Measurements from ENCODE around the gene RUVBL2.

The RUVBL2 gene

GRCh38 chr19:48999481-49000325 is 6.0 kb downstream of the RUVBL2 start:
- Histone ChIP-seq H3K9ac (ENCODE audit: low read depth in 1 of 2, low read length in 2 of 2) (no peak overlapping the region), H3K9me3 (ENCODE audit: control insufficient read depth in 1 of 2, low read length in 2 of 2) (no peaks in the 10 kb centered on the region), H3K36me3 (ENCODE audit: control insufficient read depth in 1 of 2, insufficient read depth in 2 of 2, low read length in 2 of 2) (peaks cover 7 to 24% of the 10 kb centered on the region in 2 donors), H3K4me1 (ENCODE audit: control insufficient read depth in 1 of 2, insufficient read depth in 2 of 2, low read length in 2 of 2) (peaks cover 4 to 5% of the 10 kb centered on the region in 2 donors), H3K4me3 (ENCODE audit: low read depth in 1 of 2, low read length in 2 of 2) (no peak overlapping the region), H3K27ac (ENCODE audit: low read depth, low read length) (no peak overlapping the region), H3K27me3 (ENCODE audit: control insufficient read depth in 1 of 2, insufficient read depth in 2 of 2, low read length in 2 of 2) (no peaks in the 10 kb centered on the region)

- Histone ChIP-seq H3K9ac (ENCODE audit: low read depth in 1 of 2, low read length in 2 of 2) (no peak overlapping the region), H3K4me1 (ENCODE audit: control insufficient read depth in 1 of 2, insufficient read depth in 2 of 2, low read length in 2 of 2) (no peaks in the 10 kb centered on the region), H3K27me3 (ENCODE audit: control insufficient read depth in 1 of 2, insufficient read depth in 2 of 2, low read length in 2 of 2) (no peaks in the 10 kb centered on the region), H3K27ac (ENCODE audit: low read depth, low read length) (no peak overlapping the region), H3K4me3 (ENCODE audit: low read depth in 1 of 2, low read length in 2 of 2) (no peak overlapping the region), H3K9me3 (ENCODE audit: control insufficient read depth in 1 of 2, low read length in 2 of 2) (no peaks in the 10 kb centered on the region), H3K36me3 (ENCODE audit: control insufficient read depth in 1 of 2, insufficient read depth in 2 of 2, low read length in 2 of 2) (peaks cover 20 to 49% of the 10 kb centered on the region in 2 donors)
Observed at GRCh38 chr19:49004133-49004532, 10.4 kb downstream of the RUVBL2 start.

- no peak overlapping the region for H3K27ac ChIP-seq (ENCODE audit: low read depth, low read length)
- peaks cover 24 to 53% of the 10 kb centered on the region in 2 donors for H3K36me3 ChIP-seq (ENCODE audit: control insufficient read depth in 1 of 2, insufficient read depth in 2 of 2, low read length in 2 of 2)
- no peak overlapping the region for H3K4me3 ChIP-seq (ENCODE audit: low read depth in 1 of 2, low read length in 2 of 2)
Observed at GRCh38 chr19:49004964-49005614, 11.4 kb downstream of the RUVBL2 start.

GRCh38 chr19:49006905-49007304 is 13.2 kb downstream of the RUVBL2 start:
- Histone ChIP-seq H3K27ac (ENCODE audit: low read depth, low read length) (no peak overlapping the region), H3K4me1 (ENCODE audit: control insufficient read depth in 1 of 2, insufficient read depth in 2 of 2, low read length in 2 of 2) (no peaks in the 10 kb centered on the region), H3K9me3 (ENCODE audit: control insufficient read depth in 1 of 2, low read length in 2 of 2) (no peaks in the 10 kb centered on the region), H3K36me3 (ENCODE audit: control insufficient read depth in 1 of 2, insufficient read depth in 2 of 2, low read length in 2 of 2) (peaks cover 36 to 70% of the 10 kb centered on the region in 2 donors), H3K4me3 (ENCODE audit: low read depth in 1 of 2, low read length in 2 of 2) (no peak overlapping the region), H3K27me3 (ENCODE audit: control insufficient read depth in 1 of 2, insufficient read depth in 2 of 2, low read length in 2 of 2) (no peaks in the 10 kb centered on the region), H3K9ac (ENCODE audit: low read depth in 1 of 2, low read length in 2 of 2) (no peak overlapping the region)

More at GRCh38 chr19:49004964-49005614, 11.4 kb downstream of the RUVBL2 start:
- H3K9ac ChIP-seq (ENCODE audit: low read depth in 1 of 2, low read length in 2 of 2), result no peak overlapping the region
- no peaks in the 10 kb centered on the region for H3K4me1 ChIP-seq (ENCODE audit: control insufficient read depth in 1 of 2, insufficient read depth in 2 of 2, low read length in 2 of 2)
- H3K9me3 ChIP-seq (ENCODE audit: control insufficient read depth in 1 of 2, low read length in 2 of 2), result no peaks in the 10 kb centered on the region
- no peaks in the 10 kb centered on the region for H3K27me3 ChIP-seq (ENCODE audit: control insufficient read depth in 1 of 2, insufficient read depth in 2 of 2, low read length in 2 of 2)

- H3K27ac ChIP-seq (ENCODE audit: low read depth, low read length), result no peak overlapping the region
- no peaks in the 10 kb centered on the region for H3K27me3 ChIP-seq (ENCODE audit: control insufficient read depth in 1 of 2, insufficient read depth in 2 of 2, low read length in 2 of 2)
- no peak overlapping the region for H3K4me3 ChIP-seq (ENCODE audit: low read depth in 1 of 2, low read length in 2 of 2)
- H3K9ac ChIP-seq (ENCODE audit: low read depth in 1 of 2, low read length in 2 of 2), result no peak overlapping the region
- H3K36me3 ChIP-seq (ENCODE audit: control insufficient read depth in 1 of 2, insufficient read depth in 2 of 2, low read length in 2 of 2), result peaks cover 32 to 72% of the 10 kb centered on the region in 2 donors
- H3K4me1 ChIP-seq (ENCODE audit: control insufficient read depth in 1 of 2, insufficient read depth in 2 of 2, low read length in 2 of 2), result no peaks in the 10 kb centered on the region
- no peaks in the 10 kb centered on the region for H3K9me3 ChIP-seq (ENCODE audit: control insufficient read depth in 1 of 2, low read length in 2 of 2)
Observed at GRCh38 chr19:49009828-49010227, 16.1 kb downstream of the RUVBL2 start.

- no peaks in the 10 kb centered on the region for H3K4me1 ChIP-seq (ENCODE audit: control insufficient read depth in 1 of 2, insufficient read depth in 2 of 2, low read length in 2 of 2)
- no peak overlapping the region for H3K27ac ChIP-seq (ENCODE audit: low read depth, low read length)
- no peaks in the 10 kb centered on the region for H3K9me3 ChIP-seq (ENCODE audit: control insufficient read depth in 1 of 2, low read length in 2 of 2)
- no peak overlapping the region for H3K9ac ChIP-seq (ENCODE audit: low read depth in 1 of 2, low read length in 2 of 2)
- H3K4me3 ChIP-seq (ENCODE audit: low read depth in 1 of 2, low read length in 2 of 2), result no peak overlapping the region
- H3K36me3 ChIP-seq (ENCODE audit: control insufficient read depth in 1 of 2, insufficient read depth in 2 of 2, low read length in 2 of 2), result peaks cover 32 to 72% of the 10 kb centered on the region in 2 donors
- H3K27me3 ChIP-seq (ENCODE audit: control insufficient read depth in 1 of 2, insufficient read depth in 2 of 2, low read length in 2 of 2), result no peaks in the 10 kb centered on the region
Observed at GRCh38 chr19:49010453-49010852, 16.8 kb downstream of the RUVBL2 start.

- H3K9me3 ChIP-seq (ENCODE audit: control insufficient read depth in 1 of 2, low read length in 2 of 2), result no peaks in the 10 kb centered on the region
- no peak overlapping the region for H3K4me3 ChIP-seq (ENCODE audit: low read depth in 1 of 2, low read length in 2 of 2)
- H3K4me1 ChIP-seq (ENCODE audit: control insufficient read depth in 1 of 2, insufficient read depth in 2 of 2, low read length in 2 of 2), result no peaks in the 10 kb centered on the region
- no peak overlapping the region for H3K27ac ChIP-seq (ENCODE audit: low read depth, low read length)
- H3K36me3 ChIP-seq (ENCODE audit: control insufficient read depth in 1 of 2, insufficient read depth in 2 of 2, low read length in 2 of 2), result peaks cover 30 to 70% of the 10 kb centered on the region in 2 donors
- no peak overlapping the region for H3K9ac ChIP-seq (ENCODE audit: low read depth in 1 of 2, low read length in 2 of 2)
- no peaks in the 10 kb centered on the region for H3K27me3 ChIP-seq (ENCODE audit: control insufficient read depth in 1 of 2, insufficient read depth in 2 of 2, low read length in 2 of 2)
Observed at GRCh38 chr19:49011194-49011593, 17.5 kb downstream of the RUVBL2 start.

GRCh38 chr19:49014123-49014869 is 20.6 kb downstream of the RUVBL2 start:
- Histone ChIP-seq H3K4me3 (ENCODE audit: low read depth in 1 of 2, low read length in 2 of 2) (no peak overlapping the region), H3K27me3 (ENCODE audit: control insufficient read depth in 1 of 2, insufficient read depth in 2 of 2, low read length in 2 of 2) (peaks cover 0 to 4% of the 10 kb centered on the region in 2 donors), H3K4me1 (ENCODE audit: control insufficient read depth in 1 of 2, insufficient read depth in 2 of 2, low read length in 2 of 2) (peaks cover 9 to 13% of the 10 kb centered on the region in 2 donors), H3K36me3 (ENCODE audit: control insufficient read depth in 1 of 2, insufficient read depth in 2 of 2, low read length in 2 of 2) (peaks cover 19 to 56% of the 10 kb centered on the region in 2 donors), H3K27ac (ENCODE audit: low read depth, low read length) (no peak overlapping the region), H3K9ac (ENCODE audit: low read depth in 1 of 2, low read length in 2 of 2) (no peak overlapping the region), H3K9me3 (ENCODE audit: control insufficient read depth in 1 of 2, low read length in 2 of 2) (no peaks in the 10 kb centered on the region)

GRCh38 chr19:49014870-49015255 is 21.2 kb downstream of the RUVBL2 start:
- H3K4me3 ChIP-seq (ENCODE audit: low read depth in 1 of 2, low read length in 2 of 2), result no peak overlapping the region
- peaks cover 12 to 13% of the 10 kb centered on the region in 2 donors for H3K4me1 ChIP-seq (ENCODE audit: control insufficient read depth in 1 of 2, insufficient read depth in 2 of 2, low read length in 2 of 2)
- H3K27ac ChIP-seq (ENCODE audit: low read depth, low read length), result no peak overlapping the region
- no peak overlapping the region for H3K9ac ChIP-seq (ENCODE audit: low read depth in 1 of 2, low read length in 2 of 2)
- H3K36me3 ChIP-seq (ENCODE audit: control insufficient read depth in 1 of 2, insufficient read depth in 2 of 2, low read length in 2 of 2), result peaks cover 15 to 50% of the 10 kb centered on the region in 2 donors
- H3K27me3 ChIP-seq (ENCODE audit: control insufficient read depth in 1 of 2, insufficient read depth in 2 of 2, low read length in 2 of 2), result peaks cover 2 to 4% of the 10 kb centered on the region in 2 donors
- no peaks in the 10 kb centered on the region for H3K9me3 ChIP-seq (ENCODE audit: control insufficient read depth in 1 of 2, low read length in 2 of 2)
